HepG2 (cell line): ENCODE results near the gene TBC1D19. TPM values are rescaled to one million over a fixed set of nuclear protein-coding genes. Genes with fewer than 3 reads are reported as not detected.

Experiments
- MED8 ChIP-seq: sonication (generic); formaldehyde crosslinking; IDR thresholded peaks from 2 replicates; pipeline ENCODE4 v1.8.1; 2023; ENCODE audit warnings: mild to moderate bottlenecking, missing genetic modification reagents; ENCODE audit not compliant: insufficient replicate concordance
- NCOA1 ChIP-seq: sonication (generic); formaldehyde crosslinking; IDR thresholded peaks from 2 replicates; pipeline ENCODE4 v1.9.0; 2021; ENCODE audit warnings: missing genetic modification reagents
- PHB2 ChIP-seq: fragments of 450-650 bp; IDR thresholded peaks from 2 replicates; pipeline ENCODE4 v1.6.1; 2018; ENCODE audit not compliant: partially characterized antibody
- SMYD3 ChIP-seq: sonication (generic); formaldehyde crosslinking; IDR thresholded peaks from 2 replicates; pipeline ENCODE4 v1.8.1; 2023; ENCODE audit warnings: mild to moderate bottlenecking, missing genetic modification reagents
- THYN1 ChIP-seq: sonication (generic); formaldehyde crosslinking; IDR thresholded peaks from 2 replicates; pipeline ENCODE4 v1.8.1; 2023; ENCODE audit warnings: low read depth, mild to moderate bottlenecking, moderate library complexity, missing genetic modification reagents, borderline replicate concordance
- TOE1 ChIP-seq: sonication (generic); formaldehyde crosslinking; IDR thresholded peaks from 2 replicates; pipeline ENCODE4 v1.4.0; 2020; ENCODE audit warnings: mild to moderate bottlenecking, missing genetic modification reagents
- ZFX ChIP-seq: sonication (generic); formaldehyde crosslinking; IDR thresholded peaks from 2 replicates; pipeline ENCODE4 v1.4.0; 2020; ENCODE audit warnings: mild to moderate bottlenecking, low read depth, missing genetic modification reagents, moderate library complexity
- ZNF446 ChIP-seq: sonication (generic); formaldehyde crosslinking; IDR thresholded peaks from 2 replicates; pipeline ENCODE4 v1.5.0; 2020; ENCODE audit warnings: mild to moderate bottlenecking, missing genetic modification reagents
- ZNF790 ChIP-seq: sonication (generic); formaldehyde crosslinking; IDR thresholded peaks from 2 replicates; pipeline ENCODE4 v1.8.0; 2022; ENCODE audit warnings: missing genetic modification reagents, mild to moderate bottlenecking, borderline replicate concordance
- ZSCAN20 ChIP-seq: sonication (generic); formaldehyde crosslinking; IDR thresholded peaks from 2 replicates; pipeline ENCODE4 v1.4.0; 2020; ENCODE audit warnings: missing genetic modification reagents, mild to moderate bottlenecking, borderline replicate concordance
- ZSCAN31 ChIP-seq: sonication (generic); formaldehyde crosslinking; IDR thresholded peaks from 2 replicates; pipeline ENCODE4 v1.5.0; 2020; ENCODE audit warnings: low read depth, mild to moderate bottlenecking, missing genetic modification reagents
- polyA plus RNA-seq, 8 experiments: library from polyadenylated mRNA; depleted of rRNA in 3 of 8; stranded (reverse) in 7 of 8; unstranded in 1 of 8; fragments of >200 nt; fragmentation: Illumina TruSeq in 4 of 8; extraction: Trizol in 4 of 8; gene quantifications; 2 replicates each; pipeline versions ENCODE4 v1.2.1 to v1.2.3, GENCODE V29; 2011 to 2016; ENCODE audit warnings: low read depth in 4 of 8, missing spikeins in 1 of 8, mixed read lengths in 1 of 8; ENCODE audit not compliant: insufficient read depth in 1 of 8
- total RNA-seq, 5 experiments: library from RNA; depleted of rRNA; stranded (reverse); fragments of >200 nt; fragmentation: Illumina TruSeq; extraction: Trizol; gene quantifications; 2 replicates each; pipeline ENCODE4 v1.2.3, GENCODE V29; 2016; ENCODE audit warnings: low read depth in 1 of 5
- TF ChIP-seq, protein P1 (sequence below): sonication (generic); formaldehyde crosslinking; IDR thresholded peaks from 2 replicates; pipeline ENCODE4 v1.8.0; 2023; ENCODE audit warnings: mild to moderate bottlenecking, missing genetic modification reagents
- TF ChIP-seq, protein P2 (sequence below): sonication (generic); formaldehyde crosslinking; IDR thresholded peaks from 2 replicates; pipeline ENCODE4 v1.5.0; 2020; ENCODE audit warnings: mild to moderate bottlenecking, missing genetic modification reagents
- TF ChIP-seq, protein P3 (sequence below): IDR thresholded peaks from 2 replicates; pipeline ENCODE4 v1.6.1; 2016; ENCODE audit warnings: missing compliant biosample characterization, missing genetic modification reagents, borderline replicate concordance
- TF ChIP-seq, protein P4 (sequence below): sonication (generic); formaldehyde crosslinking; IDR thresholded peaks from 2 replicates; pipeline ENCODE4 v1.8.1; 2023; ENCODE audit warnings: mild to moderate bottlenecking, moderate library complexity, missing genetic modification reagents
- TF ChIP-seq, protein P5 (sequence below): sonication (generic); formaldehyde crosslinking; conservative IDR thresholded peaks from 2 replicates; pipeline ENCODE4 v1.4.0; 2020; ENCODE audit warnings: missing genetic modification reagents
- TF ChIP-seq, protein P6 (sequence below): sonication (generic); formaldehyde crosslinking; IDR thresholded peaks from 2 replicates; pipeline ENCODE4 v1.5.0; 2020; ENCODE audit warnings: mild to moderate bottlenecking, missing genetic modification reagents, moderate library complexity

TBC1D19 gene
- total and polyA plus RNA-seq, 2 of the 13 experiments (the other 11 are each of a cell fraction or from before 2014, with no cell fraction given): 1.6 to 3.5 TPM

DNA sequence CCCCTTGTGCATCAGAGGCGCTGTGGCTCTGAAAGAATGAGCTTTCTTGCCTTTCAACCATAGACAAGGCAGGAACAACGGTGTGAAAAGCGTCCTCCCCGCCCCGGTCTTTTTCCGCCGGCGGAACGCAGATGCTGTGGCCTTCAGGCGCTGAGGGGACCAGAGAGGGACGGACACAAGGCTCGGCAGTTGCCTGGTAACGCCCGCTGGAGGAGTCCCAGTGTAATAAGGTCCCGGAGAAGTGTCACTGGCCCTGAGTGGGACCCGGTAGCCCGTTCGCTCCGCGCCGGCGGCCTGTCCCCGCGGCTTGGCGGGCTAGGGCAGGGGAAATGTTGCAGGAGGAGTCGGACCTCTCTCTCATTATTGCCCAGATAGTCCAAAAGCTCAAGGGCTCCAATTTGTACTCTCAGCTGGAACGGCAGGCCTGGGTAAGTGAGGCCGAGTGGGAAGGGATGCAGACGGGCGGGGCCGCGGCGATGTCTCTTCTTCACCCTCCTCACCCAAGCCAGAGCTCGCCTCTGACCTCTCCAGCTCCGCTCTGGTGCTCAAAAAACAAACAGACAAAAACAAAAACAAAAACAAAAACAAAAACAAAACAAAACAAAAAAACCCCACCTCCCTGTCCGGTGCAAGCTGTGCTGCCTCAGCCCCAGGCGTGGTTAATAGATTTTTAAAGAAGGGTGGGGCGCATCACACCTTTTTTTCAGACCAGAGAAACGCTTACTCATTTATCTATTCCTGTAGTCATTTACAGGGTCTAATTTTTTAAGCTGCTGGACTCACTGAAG, at the start of gene TBC1D19 (continued):
- TF ChIP-seq, protein P1, sequence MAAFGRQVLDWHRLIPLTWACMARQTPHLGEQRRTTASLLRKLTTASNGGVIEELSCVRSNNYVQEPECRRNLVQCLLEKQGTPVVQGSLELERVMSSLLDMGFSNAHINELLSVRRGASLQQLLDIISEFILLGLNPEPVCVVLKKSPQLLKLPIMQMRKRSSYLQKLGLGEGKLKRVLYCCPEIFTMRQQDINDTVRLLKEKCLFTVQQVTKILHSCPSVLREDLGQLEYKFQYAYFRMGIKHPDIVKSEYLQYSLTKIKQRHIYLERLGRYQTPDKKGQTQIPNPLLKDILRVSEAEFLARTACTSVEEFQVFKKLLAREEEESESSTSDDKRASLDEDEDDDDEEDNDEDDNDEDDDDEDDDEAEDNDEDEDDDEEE (CRISPR knock-in tag): no peak
- TF ChIP-seq ZNF446 (no peak), ZSCAN31 (CRISPR knock-in tag) (peak; percentile 57; the same call in 1 of the 2 replicates), SMYD3 (CRISPR knock-in tag) (no peak), ZSCAN20 (CRISPR knock-in tag) (peak; percentile 13; the same call in 1 of the 2 replicates), ZFX (CRISPR knock-in tag) (peak; percentile 93), THYN1 (CRISPR knock-in tag) (no peak), MED8 (CRISPR knock-in tag) (peak; percentile 21), ZNF790 (CRISPR knock-in tag) (no peak), NCOA1 (no peak), TOE1 (CRISPR knock-in tag) (no peak; the same call in 1 of the 2 replicates), PHB2 (no peak)
- TF ChIP-seq, protein P2, sequence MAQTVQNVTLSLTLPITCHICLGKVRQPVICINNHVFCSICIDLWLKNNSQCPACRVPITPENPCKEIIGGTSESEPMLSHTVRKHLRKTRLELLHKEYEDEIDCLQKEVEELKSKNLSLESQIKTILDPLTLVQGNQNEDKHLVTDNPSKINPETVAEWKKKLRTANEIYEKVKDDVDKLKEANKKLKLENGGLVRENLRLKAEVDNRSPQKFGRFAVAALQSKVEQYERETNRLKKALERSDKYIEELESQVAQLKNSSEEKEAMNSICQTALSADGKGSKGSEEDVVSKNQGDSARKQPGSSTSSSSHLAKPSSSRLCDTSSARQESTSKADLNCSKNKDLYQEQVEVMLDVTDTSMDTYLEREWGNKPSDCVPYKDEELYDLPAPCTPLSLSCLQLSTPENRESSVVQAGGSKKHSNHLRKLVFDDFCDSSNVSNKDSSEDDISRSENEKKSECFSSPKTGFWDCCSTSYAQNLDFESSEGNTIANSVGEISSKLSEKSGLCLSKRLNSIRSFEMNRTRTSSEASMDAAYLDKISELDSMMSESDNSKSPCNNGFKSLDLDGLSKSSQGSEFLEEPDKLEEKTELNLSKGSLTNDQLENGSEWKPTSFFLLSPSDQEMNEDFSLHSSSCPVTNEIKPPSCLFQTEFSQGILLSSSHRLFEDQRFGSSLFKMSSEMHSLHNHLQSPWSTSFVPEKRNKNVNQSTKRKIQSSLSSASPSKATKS: no peak
- TF ChIP-seq, protein P3, sequence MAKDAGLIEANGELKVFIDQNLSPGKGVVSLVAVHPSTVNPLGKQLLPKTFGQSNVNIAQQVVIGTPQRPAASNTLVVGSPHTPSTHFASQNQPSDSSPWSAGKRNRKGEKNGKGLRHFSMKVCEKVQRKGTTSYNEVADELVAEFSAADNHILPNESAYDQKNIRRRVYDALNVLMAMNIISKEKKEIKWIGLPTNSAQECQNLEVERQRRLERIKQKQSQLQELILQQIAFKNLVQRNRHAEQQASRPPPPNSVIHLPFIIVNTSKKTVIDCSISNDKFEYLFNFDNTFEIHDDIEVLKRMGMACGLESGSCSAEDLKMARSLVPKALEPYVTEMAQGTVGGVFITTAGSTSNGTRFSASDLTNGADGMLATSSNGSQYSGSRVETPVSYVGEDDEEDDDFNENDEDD (CRISPR knock-in tag): peak; percentile 65; the same call in 1 of the 2 replicates
- TF ChIP-seq, protein P4, sequence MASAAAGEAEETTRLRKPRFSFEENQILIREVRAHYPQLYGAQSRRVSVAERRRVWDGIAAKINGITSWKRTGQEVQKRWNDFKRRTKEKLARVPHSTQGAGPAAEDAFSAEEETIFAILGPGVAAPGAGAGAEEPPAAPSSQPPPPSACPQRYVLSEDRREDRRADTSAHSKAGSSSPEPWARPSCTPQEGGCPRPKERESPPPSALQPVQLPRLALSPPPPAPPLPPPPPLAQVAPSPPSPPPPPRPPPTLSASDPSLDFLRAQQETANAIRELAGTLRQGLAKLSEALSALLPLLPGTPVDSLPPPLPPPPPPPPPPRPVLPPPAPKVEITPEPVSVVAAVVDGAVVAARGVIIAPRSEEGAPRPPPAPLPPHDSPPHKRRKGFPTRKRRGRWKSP (CRISPR knock-in tag): peak; percentile 91
- TF ChIP-seq, protein P5, sequence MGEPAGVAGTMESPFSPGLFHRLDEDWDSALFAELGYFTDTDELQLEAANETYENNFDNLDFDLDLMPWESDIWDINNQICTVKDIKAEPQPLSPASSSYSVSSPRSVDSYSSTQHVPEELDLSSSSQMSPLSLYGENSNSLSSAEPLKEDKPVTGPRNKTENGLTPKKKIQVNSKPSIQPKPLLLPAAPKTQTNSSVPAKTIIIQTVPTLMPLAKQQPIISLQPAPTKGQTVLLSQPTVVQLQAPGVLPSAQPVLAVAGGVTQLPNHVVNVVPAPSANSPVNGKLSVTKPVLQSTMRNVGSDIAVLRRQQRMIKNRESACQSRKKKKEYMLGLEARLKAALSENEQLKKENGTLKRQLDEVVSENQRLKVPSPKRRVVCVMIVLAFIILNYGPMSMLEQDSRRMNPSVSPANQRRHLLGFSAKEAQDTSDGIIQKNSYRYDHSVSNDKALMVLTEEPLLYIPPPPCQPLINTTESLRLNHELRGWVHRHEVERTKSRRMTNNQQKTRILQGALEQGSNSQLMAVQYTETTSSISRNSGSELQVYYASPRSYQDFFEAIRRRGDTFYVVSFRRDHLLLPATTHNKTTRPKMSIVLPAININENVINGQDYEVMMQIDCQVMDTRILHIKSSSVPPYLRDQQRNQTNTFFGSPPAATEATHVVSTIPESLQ: no peak
- TF ChIP-seq, protein P6, sequence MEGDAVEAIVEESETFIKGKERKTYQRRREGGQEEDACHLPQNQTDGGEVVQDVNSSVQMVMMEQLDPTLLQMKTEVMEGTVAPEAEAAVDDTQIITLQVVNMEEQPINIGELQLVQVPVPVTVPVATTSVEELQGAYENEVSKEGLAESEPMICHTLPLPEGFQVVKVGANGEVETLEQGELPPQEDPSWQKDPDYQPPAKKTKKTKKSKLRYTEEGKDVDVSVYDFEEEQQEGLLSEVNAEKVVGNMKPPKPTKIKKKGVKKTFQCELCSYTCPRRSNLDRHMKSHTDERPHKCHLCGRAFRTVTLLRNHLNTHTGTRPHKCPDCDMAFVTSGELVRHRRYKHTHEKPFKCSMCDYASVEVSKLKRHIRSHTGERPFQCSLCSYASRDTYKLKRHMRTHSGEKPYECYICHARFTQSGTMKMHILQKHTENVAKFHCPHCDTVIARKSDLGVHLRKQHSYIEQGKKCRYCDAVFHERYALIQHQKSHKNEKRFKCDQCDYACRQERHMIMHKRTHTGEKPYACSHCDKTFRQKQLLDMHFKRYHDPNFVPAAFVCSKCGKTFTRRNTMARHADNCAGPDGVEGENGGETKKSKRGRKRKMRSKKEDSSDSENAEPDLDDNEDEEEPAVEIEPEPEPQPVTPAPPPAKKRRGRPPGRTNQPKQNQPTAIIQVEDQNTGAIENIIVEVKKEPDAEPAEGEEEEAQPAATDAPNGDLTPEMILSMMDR (CRISPR knock-in tag): peak; percentile 43
